CD4-positive, alpha-beta T cell (primary cell): ENCODE results near the gene KIAA1671. TPM values are rescaled to one million over a fixed set of nuclear protein-coding genes. Genes with fewer than 3 reads are reported as not detected.
A peak's percentile ranks its signal among the peaks of the same experiment; 100 is the strongest.

ENCODE experiments used
- ATAC-seq: fragments of 200-7000 bp; cut with Tn5 transposase; one replicate; pipeline ENCODE4 v1.10.0; 2022; ENCODE audit warnings: mild to moderate bottlenecking; ENCODE audit not compliant: poor library complexity
- CTCF ChIA-PET: fragments of 350-600 bp; sonication (Branson Sonifier 250); formaldehyde crosslinking; loops from one replicate; lab custom pipeline; 2021; ENCODE audit warnings: antibody characterized with exemption, inconsistent platforms; lab: Charles Lee
- POLR2A ChIA-PET: fragments of 350-600 bp; sonication (Branson Sonifier 250); formaldehyde crosslinking; loops from one replicate; lab custom pipeline; 2021; ENCODE audit warnings: antibody characterized with exemption, inconsistent platforms; lab: Charles Lee
- DNase-seq, 14 experiments: peaks; one replicate each; pipeline ENCODE4 v3.0.0-alpha.2; 2013 to 2020; ENCODE audit warnings: mixed read lengths in 2 of 14
- H3K27ac ChIP-seq, 2 donors: one replicate each; pipeline versions ENCODE4 v1.5.1 to v1.7.0; 2013; ENCODE audit warnings: low read length in 2 of 2, low read depth in 1 of 2, mild to moderate bottlenecking in 1 of 2
- H3K27me3 ChIP-seq, 2 experiments: 1 replicate in 1 of 2; 2 replicates in 1 of 2; pipeline versions ENCODE4 v1.6.1 to v1.7.0; 2013; ENCODE audit warnings: low read length in 2 of 2, control low read depth in 1 of 2, mild to moderate bottlenecking in 1 of 2, moderate library complexity in 1 of 2; ENCODE audit not compliant: insufficient read depth in 2 of 2, control insufficient read depth in 1 of 2
- H3K36me3 ChIP-seq: one replicate; pipeline ENCODE4 v1.6.1; 2013; ENCODE audit warnings: low read length, control low read depth; ENCODE audit not compliant: insufficient read depth
- H3K4me1 ChIP-seq: one replicate; pipeline ENCODE4 v1.6.1; 2013; ENCODE audit warnings: low read length, control low read depth; ENCODE audit not compliant: insufficient read depth
- H3K4me3 ChIP-seq: one replicate; pipeline ENCODE4 v1.5.1; 2013; ENCODE audit warnings: mild to moderate bottlenecking, low read length, moderate library complexity
- H3K9me3 ChIP-seq, 2 experiments: 1 replicate in 1 of 2; 2 replicates in 1 of 2; pipeline versions ENCODE4 v1.6.1 to v1.7.0; 2013; ENCODE audit warnings: low read length in 2 of 2, mild to moderate bottlenecking in 2 of 2, control low read depth in 1 of 2, moderate library complexity in 1 of 2; ENCODE audit not compliant: control insufficient read depth in 1 of 2, insufficient read depth in 1 of 2
- H3K27ac Mint-ChIP-seq: one replicate; pipeline ENCODE4 v1.8.0; 2020; ENCODE audit warnings: mixed read lengths
- H3K27me3 Mint-ChIP-seq: one replicate; pipeline ENCODE4 v1.8.0; 2021; ENCODE audit warnings: mixed read lengths
- H3K36me3 Mint-ChIP-seq: one replicate; pipeline ENCODE4 v1.8.0; 2021; ENCODE audit warnings: low read depth, mixed read lengths
- H3K4me1 Mint-ChIP-seq: one replicate; pipeline ENCODE4 v1.8.0; 2021; ENCODE audit warnings: low read depth, mixed read lengths
- H3K4me3 Mint-ChIP-seq: one replicate; pipeline ENCODE4 v1.8.0; 2020; ENCODE audit warnings: mild to moderate bottlenecking, mixed read lengths
- H3K9me3 Mint-ChIP-seq: one replicate; pipeline ENCODE4 v1.8.0; 2020; ENCODE audit warnings: mixed read lengths
- CTCF ChIP-seq: fragments of 200-600 bp; IDR thresholded peaks from one replicate; pipeline ENCODE4 v1.8.0; 2022; ENCODE audit warnings: antibody characterized with exemption, mild to moderate bottlenecking
- intact Hi-C, 2 experiments: fragments of 100-400 bp; cut with DNase I in 1 of 2; cut with micrococcal nuclease in 1 of 2; formaldehyde crosslinking; loops; one replicate each; pipeline versions ENCODE4 v1.15.1 to v1.9.0; 2023 to 2025; cut with DNase I, micrococcal nuclease
- total RNA-seq, 174 experiments: library from RNA in 2 of 174; stranded (reverse) in 2 of 174; gene quantifications; one replicate each; pipeline ENCODE4 v1.2.3 and lab custom pipeline; 2021 to 2026

Gene KIAA1671
- total RNA-seq, 2 experiments from 2014 or later: 2.6 to 2.9 TPM

- H3K27me3 ChIP-seq: no peaks in the 10 kb centered on the region
- intact Hi-C loops: loop anchor here (1.0 to 10.0 kb wide), 5 partner anchors 9 to 1613 kb away; partner anchors contain the start of gene ADORA2A (in 1 of the 2)
- Mint-ChIP-seq H3K27me3 (no peaks in the 10 kb centered on the region), H3K9me3 (no peaks in the 10 kb centered on the region), H3K36me3 (no peaks in the 10 kb centered on the region), H3K4me3 (peak overlapping the region; percentile 80), H3K4me1 (peaks cover 54% of the 10 kb centered on the region), H3K27ac (peak overlapping the region; percentile 96)
- peak overlapping the region; percentile 50 to 91 for H3K27ac ChIP-seq
- peak overlapping the region; percentile 7 for H3K4me3 ChIP-seq
- POLR2A ChIA-PET: interaction anchor here (0.6 to 6.3 kb wide), 6 partner anchors 8 to 44 kb away, joined by 3 to 43 read pairs (median 8); no protein-coding TSS in a partner anchor
- no peak for TF ChIP-seq CTCF
- CTCF ChIA-PET: interaction anchor here (0.9 to 3.7 kb wide), 3 partner anchors 8 to 50 kb away, joined by 3 to 17 read pairs (median 14); no protein-coding TSS in a partner anchor
- no peaks in the 10 kb centered on the region for H3K36me3 ChIP-seq
- H3K4me1 ChIP-seq: peaks cover 66% of the 10 kb centered on the region
- DNase-seq: peak in 2 of 14 experiments; percentile 41 to 50
- H3K9me3 ChIP-seq: no peaks in the 10 kb centered on the region
- no peak for ATAC-seq
Measured at GRCh38 chr22:25061605-25062376, 109.3 kb downstream of the KIAA1671 start.

- POLR2A ChIA-PET: interaction anchor here (0.6 to 6.3 kb wide), 6 partner anchors 7 to 1422 kb away, joined by 3 to 43 read pairs (median 12); partner anchors contain the start of genes HPS4 and SRRD
- ATAC-seq: peak; percentile 88
- no peaks in the 10 kb centered on the region for H3K9me3 Mint-ChIP-seq
- peaks cover 54% of the 10 kb centered on the region for H3K4me1 Mint-ChIP-seq
- Histone ChIP-seq H3K9me3 (no peaks in the 10 kb centered on the region), H3K27ac (peak overlapping the region; percentile 43 to 91), H3K27me3 (no peaks in the 10 kb centered on the region), H3K36me3 (no peaks in the 10 kb centered on the region), H3K4me3 (peak overlapping the region; percentile 45), H3K4me1 (peaks cover 68% of the 10 kb centered on the region)
- CTCF ChIA-PET: interaction anchor here (0.9 to 3.7 kb wide), 2 partner anchors 8 to 19 kb away, joined by 3 to 17 read pairs; no protein-coding TSS in a partner anchor
- intact Hi-C loops: loop anchor here (1.0 to 10.0 kb wide), 4 partner anchors 8 to 1612 kb away; partner anchors contain the start of gene ADORA2A (in 1 of the 2)
- H3K4me3 Mint-ChIP-seq: peak overlapping the region; percentile 87
- H3K36me3 Mint-ChIP-seq: no peaks in the 10 kb centered on the region
- H3K27me3 Mint-ChIP-seq: no peaks in the 10 kb centered on the region
- no peak for TF ChIP-seq CTCF
- peak; percentile 72 to 93 (median 86) for DNase-seq
- H3K27ac Mint-ChIP-seq: peak overlapping the region; percentile 96
Measured at GRCh38 chr22:25062386-25063085, 110.0 kb downstream of the KIAA1671 start.

GRCh38 chr22:25064894-25065560 lies 112.5 kb downstream of the KIAA1671 start:
- peaks cover 79% of the 10 kb centered on the region for H3K4me1 Mint-ChIP-seq
- Histone ChIP-seq H3K9me3 (no peaks in the 10 kb centered on the region), H3K4me3 (no peak overlapping the region), H3K27me3 (no peaks in the 10 kb centered on the region), H3K27ac (no peak overlapping the region), H3K4me1 (peaks cover 92% of the 10 kb centered on the region), H3K36me3 (no peaks in the 10 kb centered on the region)
- ChIA-PET CTCF (interaction anchor here (0.7 kb wide), 1 partner anchor 46 kb away, joined by 3 read pairs; no protein-coding TSS in a partner anchor), POLR2A (interaction anchor here (6.3 kb wide), 1 partner anchor 12 kb away, joined by 43 read pairs; no protein-coding TSS in a partner anchor)
- no peak for ATAC-seq
- TF ChIP-seq CTCF: no peak
- peak overlapping the region; percentile 96 for H3K27ac Mint-ChIP-seq
- H3K9me3 Mint-ChIP-seq: no peaks in the 10 kb centered on the region
- H3K36me3 Mint-ChIP-seq: no peaks in the 10 kb centered on the region
- peak overlapping the region; percentile 49 for H3K4me3 Mint-ChIP-seq
- H3K27me3 Mint-ChIP-seq: no peaks in the 10 kb centered on the region
- no peak for DNase-seq
- intact Hi-C loops: loop anchor here (10.0 kb wide), 3 partner anchors 380 to 1610 kb away; partner anchors contain the start of gene ADORA2A (in 1 of the 2)
